HG03159 (cell line): ENCODE measurements around the gene USP31.

ENCODE experiments used
- ATAC-seq: cut with Tn5 transposase; IDR thresholded peaks from one replicate; pipeline ENCODE4 v1.9.1; 2021; ENCODE audit warnings: mild to moderate bottlenecking, moderate library complexity; ENCODE audit not compliant: unreplicated experiment

USP31 gene

GRCh38 chr16:23025692-23026307 is 123.5 kb downstream of the USP31 start:
- no peak for ATAC-seq

- no peak for ATAC-seq
These were observed 125.2 kb downstream of the USP31 start for GRCh38 chr16:23024044-23024443.

GRCh38 chr16:23020084-23020483 is 129.2 kb downstream of the USP31 start:
- no peak for ATAC-seq

GRCh38 chr16:23016368-23016767 is 132.9 kb downstream of the USP31 start:
- ATAC-seq, result no peak

GRCh38 chr16:23015580-23015979 is 133.7 kb downstream of the USP31 start:
- no peak for ATAC-seq

- ATAC-seq, result no peak
These were observed 134.7 kb downstream of the USP31 start for GRCh38 chr16:23014592-23014991.
